ENCODE data around the gene TEX264.

TEX264 gene

DNA sequence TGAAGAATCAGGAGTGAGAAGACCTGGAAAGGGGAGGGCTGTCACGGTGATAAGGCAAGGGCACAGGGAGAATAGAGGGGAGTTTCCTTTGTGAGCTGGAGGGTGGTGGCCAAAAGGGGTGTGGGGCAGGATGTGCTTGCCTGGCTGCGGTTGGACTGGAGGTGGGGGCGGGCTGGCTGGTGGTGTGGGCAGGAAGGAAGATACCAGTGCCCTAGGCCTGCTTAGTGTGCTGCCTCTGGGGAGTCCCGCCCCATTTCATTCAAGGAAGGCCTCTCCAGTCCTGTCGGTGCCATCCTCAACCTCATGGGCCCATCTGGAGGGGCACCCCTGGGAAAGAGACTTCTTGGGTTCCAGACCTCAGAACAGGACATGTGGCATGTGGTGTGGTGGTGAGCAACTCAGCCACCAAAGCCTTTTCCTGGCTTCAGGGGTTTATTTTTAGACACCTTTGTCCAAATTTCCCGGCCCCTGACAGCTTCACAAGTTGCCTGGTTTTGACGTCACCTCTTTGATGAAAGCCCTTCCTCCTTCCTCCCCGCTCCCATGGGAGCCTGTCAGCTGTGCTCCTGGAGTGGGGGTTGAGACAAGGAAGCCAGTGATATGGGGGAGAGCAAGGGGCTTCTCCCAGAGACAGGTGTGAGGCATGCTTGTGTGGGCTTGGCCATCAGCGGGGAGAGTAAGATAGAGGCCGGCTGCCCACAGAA, 15.6 kb downstream of the TEX264 start:
- H3K27me3 ChIP-seq (replicated peaks): no peaks in the 10 kb centered on the region
- TF ChIP-seq, protein P1, sequence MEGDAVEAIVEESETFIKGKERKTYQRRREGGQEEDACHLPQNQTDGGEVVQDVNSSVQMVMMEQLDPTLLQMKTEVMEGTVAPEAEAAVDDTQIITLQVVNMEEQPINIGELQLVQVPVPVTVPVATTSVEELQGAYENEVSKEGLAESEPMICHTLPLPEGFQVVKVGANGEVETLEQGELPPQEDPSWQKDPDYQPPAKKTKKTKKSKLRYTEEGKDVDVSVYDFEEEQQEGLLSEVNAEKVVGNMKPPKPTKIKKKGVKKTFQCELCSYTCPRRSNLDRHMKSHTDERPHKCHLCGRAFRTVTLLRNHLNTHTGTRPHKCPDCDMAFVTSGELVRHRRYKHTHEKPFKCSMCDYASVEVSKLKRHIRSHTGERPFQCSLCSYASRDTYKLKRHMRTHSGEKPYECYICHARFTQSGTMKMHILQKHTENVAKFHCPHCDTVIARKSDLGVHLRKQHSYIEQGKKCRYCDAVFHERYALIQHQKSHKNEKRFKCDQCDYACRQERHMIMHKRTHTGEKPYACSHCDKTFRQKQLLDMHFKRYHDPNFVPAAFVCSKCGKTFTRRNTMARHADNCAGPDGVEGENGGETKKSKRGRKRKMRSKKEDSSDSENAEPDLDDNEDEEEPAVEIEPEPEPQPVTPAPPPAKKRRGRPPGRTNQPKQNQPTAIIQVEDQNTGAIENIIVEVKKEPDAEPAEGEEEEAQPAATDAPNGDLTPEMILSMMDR (IDR thresholded peaks at IDR 0.05; ENCODE audit: low read depth, low read length, missing control alignments): no peak
- no peak overlapping the region for H3K4me3 ChIP-seq (ENCODE audit: low read depth, low read length)
- in situ Hi-C loops (cut with HindIII; ENCODE audit: low pct_ligation_motif_present, low sequenced_read_pairs): no loop called here
- peaks cover 2% of the 10 kb centered on the region for H3K36me3 ChIP-seq (replicated peaks)
- DNase-seq: no peak
- H3K27ac ChIP-seq: no peak overlapping the region

DNA sequence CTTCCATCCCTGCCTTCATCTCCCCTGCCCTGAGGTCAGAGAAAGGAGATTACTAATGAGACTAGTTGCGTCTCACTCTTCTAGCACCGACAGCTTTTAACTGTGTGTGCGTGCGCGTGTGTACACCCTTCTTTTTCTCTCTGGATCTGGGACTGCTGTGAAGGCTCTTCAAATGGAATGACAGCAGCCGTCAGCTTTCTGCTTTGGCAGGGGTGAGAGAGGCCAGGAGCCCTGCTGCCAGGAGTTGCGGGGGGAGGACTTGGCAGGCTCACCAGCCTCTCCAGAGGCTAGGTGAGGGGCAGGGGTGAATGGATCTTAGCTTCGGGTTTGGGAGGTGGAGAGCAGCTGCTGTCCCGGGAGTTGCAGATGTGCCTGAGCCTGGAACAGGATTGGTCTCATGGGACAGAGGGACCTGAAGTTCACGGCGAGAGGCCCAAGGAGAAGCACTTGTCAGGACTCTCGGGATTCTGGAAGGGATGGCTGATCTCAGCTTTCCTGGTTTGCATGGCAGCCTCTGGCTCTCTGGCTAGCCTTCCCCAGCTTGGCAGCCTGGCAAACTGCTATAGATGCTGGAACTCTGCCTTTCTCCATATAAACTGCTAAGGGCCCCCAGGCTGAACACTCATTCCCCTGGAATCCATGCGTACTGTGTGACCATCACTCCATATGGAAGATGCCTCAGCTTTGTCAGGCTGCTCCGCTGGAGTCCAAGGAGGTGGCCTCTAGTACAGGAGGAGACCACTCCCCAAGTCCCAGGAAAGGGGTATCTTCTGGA, 16.6 kb downstream of the TEX264 start:
- Histone ChIP-seq H3K36me3 (replicated peaks) (peaks cover 2% of the 10 kb centered on the region), H3K4me3 (ENCODE audit: low read depth, low read length) (no peak overlapping the region), H3K27ac (no peak overlapping the region), H3K27me3 (replicated peaks) (no peaks in the 10 kb centered on the region)
- DNase-seq: no peak
- in situ Hi-C loops (cut with HindIII; ENCODE audit: low pct_ligation_motif_present, low sequenced_read_pairs): no loop called here
- TF ChIP-seq, protein P1 (IDR thresholded peaks at IDR 0.05; ENCODE audit: low read depth, low read length, missing control alignments): no peak

DNA sequence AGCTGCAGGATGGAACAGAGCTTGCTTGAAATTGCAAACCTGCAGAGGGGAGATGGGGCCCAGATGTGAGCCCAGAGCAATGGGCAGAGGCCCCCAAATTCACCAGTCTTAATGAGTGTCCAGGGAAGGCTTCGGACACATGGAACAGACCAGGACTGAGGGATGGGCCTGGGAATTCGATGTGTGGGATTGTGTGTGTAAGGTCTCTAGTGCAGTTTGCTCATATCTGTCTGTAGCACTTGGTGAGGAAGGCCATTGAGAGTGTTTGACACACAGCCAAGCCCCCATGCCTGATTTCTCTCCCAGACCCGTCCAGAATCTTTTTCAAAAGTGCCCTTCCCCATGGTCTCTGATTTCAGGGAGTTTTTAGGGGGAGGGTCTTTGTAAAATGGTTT, 17.2 kb downstream of the TEX264 start:
- no peak for DNase-seq
- Histone ChIP-seq H3K4me3 (ENCODE audit: low read depth, low read length) (no peak overlapping the region), H3K27me3 (replicated peaks) (no peaks in the 10 kb centered on the region), H3K27ac (no peak overlapping the region), H3K36me3 (replicated peaks) (peaks cover 2% of the 10 kb centered on the region)
- TF ChIP-seq, protein P1 (IDR thresholded peaks at IDR 0.05; ENCODE audit: low read depth, low read length, missing control alignments): no peak
- in situ Hi-C loops (cut with HindIII; ENCODE audit: low pct_ligation_motif_present, low sequenced_read_pairs): no loop called here

DNA sequence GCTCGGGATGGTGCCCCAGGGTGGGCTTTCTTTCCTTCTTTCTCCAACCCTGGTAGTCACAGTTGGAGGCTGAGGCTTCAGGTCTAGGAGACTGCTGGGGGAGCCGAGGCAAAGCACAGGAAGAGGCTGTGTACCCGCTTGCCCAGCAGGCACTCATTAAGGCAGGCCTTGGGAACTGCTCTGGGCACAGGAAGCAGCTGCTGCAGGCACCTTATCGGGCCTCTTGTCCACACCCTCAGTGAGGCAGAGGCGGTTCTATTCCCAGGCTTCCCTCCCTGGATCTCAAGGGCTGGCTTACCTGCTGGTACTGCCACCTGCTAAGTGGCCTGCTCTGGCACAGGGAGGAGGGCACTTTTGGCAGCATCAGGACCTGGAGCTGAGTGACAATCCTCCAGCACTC, 20.0 kb downstream of the TEX264 start:
- TF ChIP-seq, protein P1 (IDR thresholded peaks at IDR 0.05; ENCODE audit: low read depth, low read length, missing control alignments): no peak
- no peak for DNase-seq
- in situ Hi-C loops (cut with HindIII; ENCODE audit: low pct_ligation_motif_present, low sequenced_read_pairs): no loop called here
- Histone ChIP-seq H3K36me3 (replicated peaks) (no peaks in the 10 kb centered on the region), H3K27ac (no peak overlapping the region), H3K4me3 (ENCODE audit: low read depth, low read length) (no peak overlapping the region), H3K27me3 (replicated peaks) (no peaks in the 10 kb centered on the region)

DNA sequence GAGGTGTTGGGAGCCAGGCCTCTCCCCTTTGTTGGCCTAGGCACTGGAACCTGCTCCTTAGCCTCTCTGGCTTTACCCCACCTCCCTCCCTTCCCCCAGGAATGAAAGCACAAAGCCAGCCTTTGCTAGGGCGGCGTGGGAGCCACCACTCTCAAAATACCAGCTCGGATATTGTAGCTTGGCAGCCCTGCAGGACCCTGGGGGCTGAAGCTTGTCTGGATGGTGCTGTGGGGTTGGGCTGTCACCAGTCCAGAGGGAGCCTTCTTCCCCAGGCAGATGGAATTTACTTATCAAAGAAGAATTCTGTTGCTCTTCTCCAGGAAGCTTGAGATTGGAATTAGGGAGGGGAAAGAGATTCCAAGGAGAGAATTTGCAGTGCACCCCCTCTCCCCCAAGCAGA, 20.9 kb downstream of the TEX264 start:
- TF ChIP-seq, protein P1 (IDR thresholded peaks at IDR 0.05; ENCODE audit: low read depth, low read length, missing control alignments): no peak
- H3K4me3 ChIP-seq (ENCODE audit: low read depth, low read length): no peak overlapping the region
- no peak overlapping the region for H3K27ac ChIP-seq
- H3K27me3 ChIP-seq (replicated peaks): no peaks in the 10 kb centered on the region
- in situ Hi-C loops (cut with HindIII; ENCODE audit: low pct_ligation_motif_present, low sequenced_read_pairs): no loop called here
- H3K36me3 ChIP-seq (replicated peaks): no peaks in the 10 kb centered on the region
- DNase-seq: no peak

All from brain microvascular endothelial cell (primary cell).